Chondrocyte (in vitro differentiated cells): ENCODE results near the gene KCTD16. TPM values are rescaled to one million over a fixed set of nuclear protein-coding genes. Genes with fewer than 3 reads are reported as not detected.

Source experiments
- DNase-seq: peaks from one replicate; pipeline ENCODE4 v3.0.0; 2021; ENCODE audit warnings: mixed read lengths, low spot score
- H3K27ac Mint-ChIP-seq: one replicate; pipeline ENCODE4 v1.8.0; 2021; ENCODE audit warnings: mild to moderate bottlenecking, moderate library complexity, mixed read lengths; ENCODE audit not compliant: unreplicated experiment
- H3K27me3 Mint-ChIP-seq: 2 replicates; pipeline ENCODE4 v1.8.0; 2021; ENCODE audit warnings: low read depth, mixed read lengths
- H3K36me3 Mint-ChIP-seq: 2 replicates; pipeline ENCODE4 v1.8.0; 2021; ENCODE audit warnings: low read depth, mixed read lengths
- H3K4me1 Mint-ChIP-seq: 2 replicates; pipeline ENCODE4 v1.8.0; 2021; ENCODE audit warnings: low read depth, mild to moderate bottlenecking, mixed read lengths
- H3K4me3 Mint-ChIP-seq: one replicate; pipeline ENCODE4 v1.8.0; 2021; ENCODE audit warnings: mild to moderate bottlenecking, moderate library complexity, mixed read lengths; ENCODE audit not compliant: unreplicated experiment
- H3K9me3 Mint-ChIP-seq: 2 replicates; pipeline ENCODE4 v1.8.0; 2021; ENCODE audit warnings: low read depth, mixed read lengths
- CTCF ChIP-seq: fragments of 200-600 bp; sonication (generic); IDR thresholded peaks from 2 replicates; pipeline ENCODE4 v1.5.0; 2021; ENCODE audit warnings: antibody characterized with exemption, mild to moderate bottlenecking, moderate library complexity
- total RNA-seq: library from RNA; stranded (reverse); gene quantifications from 3 replicates; pipeline ENCODE4 v1.2.1, GENCODE V29; 2021

Gene KCTD16
- total RNA-seq, 1 donor from 2014 or later = 1.5 TPM

- no peaks in the 10 kb centered on the region for H3K9me3 Mint-ChIP-seq
- peaks cover 5% of the 10 kb centered on the region for H3K27me3 Mint-ChIP-seq
- no peak for TF ChIP-seq CTCF
- H3K36me3 Mint-ChIP-seq = no peaks in the 10 kb centered on the region
- no peak overlapping the region for H3K27ac Mint-ChIP-seq
- DNase-seq = no peak
- H3K4me1 Mint-ChIP-seq = no peaks in the 10 kb centered on the region
- no peak overlapping the region for H3K4me3 Mint-ChIP-seq
Observed at GRCh38 chr5:144323181-144323580, 152.5 kb downstream of the KCTD16 start.

GRCh38 chr5:144325532-144325931 is 154.9 kb downstream of the KCTD16 start:
- no peak for TF ChIP-seq CTCF
- peaks cover 2% of the 10 kb centered on the region for H3K27me3 Mint-ChIP-seq
- H3K4me3 Mint-ChIP-seq = no peak overlapping the region
- no peak overlapping the region for H3K27ac Mint-ChIP-seq
- DNase-seq = no peak
- H3K9me3 Mint-ChIP-seq = no peaks in the 10 kb centered on the region
- no peaks in the 10 kb centered on the region for H3K4me1 Mint-ChIP-seq
- H3K36me3 Mint-ChIP-seq = no peaks in the 10 kb centered on the region

- no peak overlapping the region for H3K4me3 Mint-ChIP-seq
- no peak overlapping the region for H3K27ac Mint-ChIP-seq
- no peaks in the 10 kb centered on the region for H3K27me3 Mint-ChIP-seq
- peaks cover 2% of the 10 kb centered on the region for H3K4me1 Mint-ChIP-seq
- no peak for TF ChIP-seq CTCF
- H3K36me3 Mint-ChIP-seq = no peaks in the 10 kb centered on the region
- DNase-seq = no peak
- H3K9me3 Mint-ChIP-seq = no peaks in the 10 kb centered on the region
Observed at GRCh38 chr5:144328494-144328893, 157.8 kb downstream of the KCTD16 start.

GRCh38 chr5:144328980-144329379 is 158.3 kb downstream of the KCTD16 start:
- no peak for DNase-seq
- peaks cover 3% of the 10 kb centered on the region for H3K4me1 Mint-ChIP-seq
- no peak overlapping the region for H3K27ac Mint-ChIP-seq
- no peak for TF ChIP-seq CTCF
- no peaks in the 10 kb centered on the region for H3K9me3 Mint-ChIP-seq
- H3K4me3 Mint-ChIP-seq = no peak overlapping the region
- no peaks in the 10 kb centered on the region for H3K27me3 Mint-ChIP-seq
- H3K36me3 Mint-ChIP-seq = no peaks in the 10 kb centered on the region

- Mint-ChIP-seq H3K4me1 (peaks cover 3% of the 10 kb centered on the region), H3K4me3 (no peak overlapping the region), H3K27ac (no peak overlapping the region), H3K36me3 (no peaks in the 10 kb centered on the region), H3K27me3 (no peaks in the 10 kb centered on the region), H3K9me3 (no peaks in the 10 kb centered on the region)
- no peak for TF ChIP-seq CTCF
- no peak for DNase-seq
Observed at GRCh38 chr5:144329681-144330080, 159.0 kb downstream of the KCTD16 start.
